HG02759 (cell line): Measurements from ENCODE around the gene ZNF773.
"Not testable (repeated sequence)": the region's sequence is repeated elsewhere in the genome, so short reads cannot be mapped to it uniquely, and the experiment has no call there.

Experiments used
- ATAC-seq: cut with Tn5 transposase; IDR thresholded peaks from one replicate; pipeline ENCODE4 v1.9.1; 2021; ENCODE audit warnings: mild to moderate bottlenecking, moderate library complexity; ENCODE audit not compliant: unreplicated experiment

The ZNF773 gene

DNA sequence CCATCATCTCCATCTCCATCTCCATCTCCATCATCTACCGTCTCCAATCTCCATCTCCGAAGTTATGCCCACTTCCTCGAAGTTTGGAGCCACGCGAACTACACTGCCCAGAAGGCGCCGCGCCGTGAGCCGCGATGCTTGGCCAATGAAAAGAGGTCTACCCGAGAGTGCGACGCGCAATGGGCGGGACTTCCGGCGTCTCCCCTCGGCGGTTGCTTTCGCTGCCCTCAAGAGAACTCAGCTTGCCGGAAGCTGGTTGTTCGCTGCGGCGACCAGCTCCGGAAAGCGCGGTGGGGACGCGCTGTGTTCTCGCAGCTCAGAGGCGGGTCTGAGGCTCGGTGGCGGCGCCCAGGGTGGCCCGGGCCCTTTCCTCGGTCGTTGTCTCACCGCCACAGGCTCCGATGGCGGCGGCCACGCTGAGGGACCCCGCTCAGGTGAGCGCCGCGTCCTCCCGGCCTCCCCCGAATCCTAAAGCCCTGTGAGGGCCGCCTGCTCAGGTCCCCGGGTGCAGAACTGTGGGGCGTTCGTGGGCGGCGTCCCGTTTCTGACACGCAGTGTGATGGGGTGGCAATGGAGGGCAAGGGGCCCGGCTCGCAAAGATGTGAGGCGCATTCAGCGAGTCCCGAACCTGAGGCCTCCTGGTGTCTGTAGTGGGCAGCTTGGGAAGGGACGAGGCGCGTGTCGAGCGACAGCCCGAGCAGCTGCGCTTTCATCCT is at the start of gene ZNF773:
TSS of gene ZNF773 (plus strand) at position 259 of the 716 bp plus-strand sequence. CDS start at position 402, 143 bp downstream.
- peak; percentile 100 for ATAC-seq

DNA sequence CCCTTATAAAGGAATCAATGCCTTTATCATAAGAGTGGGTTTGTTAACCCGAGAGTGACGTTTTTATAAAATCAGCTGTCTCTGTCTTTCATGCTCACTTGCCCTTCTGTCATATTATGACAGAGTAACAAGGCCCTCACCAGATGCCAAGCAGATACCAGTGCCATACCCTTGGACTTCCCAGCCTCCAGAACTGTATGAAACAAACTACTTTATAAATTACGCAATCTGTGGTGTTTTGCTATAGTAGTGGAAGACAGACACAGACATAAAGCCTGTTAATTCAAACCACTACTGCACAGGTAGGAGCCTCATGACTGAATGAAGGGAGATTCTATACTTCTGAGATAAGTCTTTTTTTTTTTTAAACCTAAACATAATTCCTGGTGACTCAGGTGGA is 47.4 kb upstream of the ZNF773 start:
- ATAC-seq, result no peak

DNA sequence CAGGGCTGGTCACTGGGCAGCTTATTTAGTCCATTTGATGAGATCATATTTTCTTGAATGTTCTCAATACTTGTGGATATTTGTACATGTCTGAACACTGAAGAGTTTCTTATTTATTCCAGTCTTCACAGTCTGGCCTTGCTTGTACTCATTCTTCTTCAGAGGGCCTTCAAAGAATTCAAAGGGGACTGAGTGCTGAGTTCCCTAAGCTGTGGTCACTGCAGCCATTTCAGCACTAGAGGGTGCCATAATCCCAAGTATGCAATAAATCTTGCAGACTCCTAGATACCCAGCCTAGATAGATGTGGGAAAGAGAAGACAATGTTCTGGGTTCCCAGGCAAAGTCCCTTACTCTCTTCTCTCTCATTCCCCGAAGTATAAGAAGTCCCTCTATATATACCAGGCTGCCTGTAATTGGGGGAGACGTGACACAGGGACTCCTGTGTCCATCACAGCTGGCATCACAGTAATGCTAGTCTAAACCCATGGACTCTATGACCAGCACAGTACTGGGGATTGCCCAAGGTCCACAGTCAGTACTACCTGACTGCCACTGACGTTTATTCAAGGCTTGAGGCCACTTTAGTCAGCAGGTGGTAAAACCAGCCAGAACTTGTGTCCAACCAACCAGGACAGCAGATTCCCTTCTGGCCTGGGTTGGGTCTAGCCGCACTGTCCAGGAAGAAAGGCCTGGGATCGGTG is 33.9 kb upstream of the ZNF773 start:
- no peak for ATAC-seq

DNA sequence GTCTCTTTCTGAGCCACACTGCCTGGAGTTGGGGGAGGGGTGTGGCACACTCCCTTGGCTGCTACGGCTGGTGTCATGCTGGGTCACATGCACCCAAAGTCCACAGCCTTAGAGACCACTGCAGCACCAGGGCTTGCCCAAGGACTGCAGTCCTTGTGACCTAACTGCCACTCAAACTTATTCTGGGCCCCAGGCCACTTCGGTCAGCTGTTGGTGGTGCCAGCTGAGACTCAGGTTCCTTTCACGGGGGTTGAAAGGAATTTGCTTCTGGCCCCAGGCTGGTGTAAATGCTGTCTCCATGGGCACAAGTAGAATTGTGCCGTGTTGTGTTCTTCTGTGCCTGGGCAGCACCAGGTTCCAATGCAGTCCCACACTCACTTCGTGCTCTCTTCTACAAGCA is 33.2 kb upstream of the ZNF773 start:
- no peak for ATAC-seq

DNA sequence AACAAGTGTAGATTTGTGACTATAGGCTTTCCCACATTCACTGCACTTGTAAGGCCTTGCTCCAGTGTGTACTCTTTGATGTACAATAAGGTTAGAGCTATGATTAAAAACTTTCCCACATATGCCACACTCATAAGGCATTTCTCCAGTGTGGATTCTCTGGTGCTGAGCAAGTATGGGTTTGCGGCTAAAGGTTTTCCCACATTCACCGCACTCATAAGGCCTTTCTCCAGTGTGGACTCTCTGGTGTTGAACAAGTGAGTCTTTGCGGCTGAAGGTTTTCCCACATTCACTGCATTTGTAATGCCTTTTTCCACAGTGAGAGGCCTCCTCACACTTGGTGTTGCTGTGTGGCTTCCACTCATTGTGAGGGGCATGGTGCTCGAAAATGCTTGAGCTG is 26.1 kb upstream of the ZNF773 start:
- no peak for ATAC-seq

DNA sequence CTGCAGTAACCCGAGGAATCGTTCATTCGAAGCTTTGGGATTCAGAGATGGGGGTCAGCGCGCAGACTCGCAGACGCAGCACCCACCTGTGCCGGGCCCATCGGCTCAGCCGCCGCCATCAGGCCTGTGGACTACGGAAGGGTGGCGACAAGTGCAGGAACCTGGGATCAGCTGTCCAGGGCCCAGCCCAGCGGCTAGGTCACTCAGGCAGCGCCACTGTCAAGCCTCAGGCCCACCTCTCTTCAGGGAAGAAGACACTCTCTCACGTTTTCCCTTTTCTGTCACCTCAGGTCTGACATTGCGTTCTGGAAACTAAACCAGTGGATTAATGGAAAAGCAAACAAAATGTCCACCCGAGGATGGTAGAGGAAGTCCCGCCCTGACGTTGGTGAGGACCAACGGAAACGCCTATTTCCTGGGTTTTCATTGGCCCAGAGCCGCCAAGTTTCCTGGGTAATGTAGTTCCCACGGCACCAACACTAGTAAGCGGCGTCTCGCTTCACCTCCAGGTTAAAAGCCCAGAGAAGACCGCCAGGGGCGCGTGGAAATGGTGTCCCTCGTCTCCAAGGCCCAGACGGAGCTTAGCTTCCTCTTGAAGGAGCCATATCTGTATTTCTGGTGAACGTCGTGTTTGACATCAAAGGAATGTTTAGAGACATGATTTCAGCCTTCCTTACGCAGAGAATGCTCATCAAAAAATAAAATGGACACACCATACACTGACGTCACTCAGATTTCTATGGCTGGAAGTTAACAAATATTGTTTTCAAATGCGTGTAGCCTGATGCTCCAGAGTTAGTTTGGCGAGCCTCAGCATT is 22.3 kb upstream of the ZNF773 start, which contains the start of gene ZNF772:
TSS of gene ZNF772 (minus strand) at position 376 of the 818 bp plus-strand sequence. CDS start at position 119, 257 bp downstream.
- peak; percentile 98 for ATAC-seq

DNA sequence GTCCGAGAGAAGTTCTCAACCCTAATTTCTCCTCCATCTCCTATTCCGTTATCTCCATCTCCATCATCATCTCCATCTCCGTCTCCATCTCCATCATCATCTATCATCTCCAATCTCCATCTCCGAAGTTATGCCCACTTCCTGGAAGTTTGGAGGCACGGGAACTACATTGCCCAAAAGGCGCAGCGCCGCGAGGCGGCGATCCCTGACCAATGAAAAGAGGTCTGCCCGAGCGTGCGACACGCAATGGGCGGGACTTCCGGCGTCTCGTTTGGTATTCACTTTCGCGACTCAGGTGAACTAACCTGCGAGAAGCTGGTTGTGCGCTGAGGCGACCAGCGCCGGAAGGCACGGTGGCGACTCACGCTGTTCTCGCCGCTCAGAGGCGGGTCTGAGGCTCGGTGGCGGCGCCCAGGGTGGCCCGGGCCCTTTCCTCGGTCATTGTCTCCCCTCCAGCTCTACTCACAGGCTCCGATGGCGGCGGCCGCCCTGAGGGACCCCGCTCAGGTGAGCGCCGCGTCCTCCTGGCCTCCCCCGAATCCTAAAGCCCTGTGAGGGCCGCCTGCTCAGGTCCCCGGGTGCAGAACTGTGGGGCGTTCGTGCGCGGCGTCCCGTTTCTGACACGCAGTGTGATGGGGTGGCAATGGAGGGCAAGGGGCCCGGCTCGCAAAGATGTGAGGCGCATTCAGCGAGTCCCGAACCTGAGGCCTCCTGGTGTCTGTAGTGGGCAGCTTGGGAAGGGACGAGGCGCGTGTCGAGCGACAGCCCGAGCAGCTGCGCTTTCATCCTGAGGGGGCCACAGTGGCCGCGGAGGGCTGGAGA is 12.1 kb upstream of the ZNF773 start, which contains the start of gene ZNF419:
TSS of gene ZNF419 (plus strand) at position 274 of the 822 bp plus-strand sequence. CDS start at position 475, 201 bp downstream.
- peak; percentile 97 for ATAC-seq

DNA sequence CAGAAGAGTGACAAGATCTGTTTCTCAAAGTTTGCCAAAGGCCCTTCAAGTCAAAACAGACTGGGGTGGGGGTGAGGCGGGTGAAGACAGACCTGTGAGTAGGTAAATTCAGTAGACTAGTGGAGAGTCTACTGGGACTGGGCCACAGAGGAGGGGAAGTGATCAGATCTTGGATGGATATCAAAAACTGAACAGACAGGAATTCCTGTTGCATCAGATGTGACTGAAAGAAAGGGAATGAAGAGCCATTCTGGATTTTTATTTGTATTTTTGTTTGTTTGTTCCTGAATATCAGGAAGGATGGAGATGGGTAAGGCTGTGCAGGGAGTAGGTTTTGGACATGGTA is 11.5 kb upstream of the ZNF773 start:
- not testable (repeated sequence) for ATAC-seq

DNA sequence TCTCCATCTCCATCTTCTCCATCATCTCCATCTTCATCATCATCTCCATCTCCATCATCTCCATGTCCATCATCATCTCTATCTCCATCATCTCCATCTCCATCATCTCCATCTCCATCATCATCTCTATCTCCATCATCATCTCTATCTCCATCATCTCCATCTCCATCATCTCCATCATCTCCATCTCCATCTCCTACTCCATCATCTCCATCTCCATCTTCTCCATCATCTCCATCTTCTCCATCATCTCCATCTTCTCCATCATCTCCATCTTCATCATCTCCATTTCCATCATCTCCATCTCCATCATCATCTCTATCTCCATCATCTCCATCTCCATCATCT is 432 bp upstream of the ZNF773 start:
- ATAC-seq, result not testable (repeated sequence)

DNA sequence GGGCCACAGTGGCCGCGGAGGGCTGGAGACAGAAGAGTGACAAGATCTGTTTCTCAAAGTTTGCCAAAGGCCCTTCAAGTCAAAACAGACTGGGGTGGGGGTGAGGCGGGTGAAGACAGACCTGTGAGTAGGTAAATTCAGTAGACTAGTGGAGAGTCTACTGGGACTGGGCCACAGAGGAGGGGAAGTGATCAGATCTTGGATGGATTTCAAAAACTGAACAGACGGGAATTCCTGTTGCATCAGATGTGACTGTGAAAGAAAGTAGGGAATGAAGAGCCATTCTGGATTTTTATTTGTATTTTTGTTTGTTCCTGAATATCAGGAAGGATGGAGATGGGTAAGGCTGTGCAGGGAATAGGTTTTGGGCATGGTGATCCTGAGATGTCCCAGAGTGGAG is 662 bp downstream of the ZNF773 start:
- ATAC-seq, result not testable (repeated sequence)

DNA sequence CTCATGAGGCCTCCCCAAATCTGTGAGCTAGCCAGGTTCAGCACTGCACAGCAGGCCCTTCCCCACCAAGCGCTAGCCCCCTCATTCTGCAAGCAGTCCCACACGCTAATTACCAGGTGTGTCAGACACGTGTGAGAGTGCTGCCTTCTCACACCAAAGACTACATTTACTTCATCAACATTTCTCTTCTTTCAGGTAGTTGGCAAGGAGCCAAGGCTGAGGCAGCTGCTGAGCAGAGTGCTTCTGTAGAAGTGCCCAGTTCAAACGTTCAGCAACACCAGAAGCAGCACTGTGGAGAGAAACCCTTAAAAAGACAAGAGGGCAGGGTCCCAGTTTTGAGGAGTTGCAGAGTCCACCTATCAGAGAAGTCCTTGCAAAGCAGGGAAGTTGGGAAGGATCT is 6.4 kb downstream of the ZNF773 start:
- no peak for ATAC-seq

DNA sequence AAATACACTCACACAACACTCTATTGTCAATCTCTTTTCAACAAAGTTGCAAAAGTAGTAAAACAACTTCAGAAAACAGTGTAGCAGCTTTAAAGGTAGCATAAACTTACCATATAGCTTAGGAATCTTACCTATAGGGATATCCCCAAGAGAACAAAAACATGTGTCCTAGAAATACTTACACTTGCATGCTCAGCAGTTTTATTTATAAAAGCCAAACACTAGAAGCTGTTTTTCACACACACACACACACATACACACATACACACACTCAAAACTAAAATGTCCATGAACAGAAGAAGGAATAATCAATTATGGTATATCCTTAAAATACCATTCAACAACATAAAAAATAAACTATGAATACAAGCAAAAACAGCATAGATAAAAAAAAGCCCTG is 11.7 kb downstream of the ZNF773 start:
- no peak for ATAC-seq

DNA sequence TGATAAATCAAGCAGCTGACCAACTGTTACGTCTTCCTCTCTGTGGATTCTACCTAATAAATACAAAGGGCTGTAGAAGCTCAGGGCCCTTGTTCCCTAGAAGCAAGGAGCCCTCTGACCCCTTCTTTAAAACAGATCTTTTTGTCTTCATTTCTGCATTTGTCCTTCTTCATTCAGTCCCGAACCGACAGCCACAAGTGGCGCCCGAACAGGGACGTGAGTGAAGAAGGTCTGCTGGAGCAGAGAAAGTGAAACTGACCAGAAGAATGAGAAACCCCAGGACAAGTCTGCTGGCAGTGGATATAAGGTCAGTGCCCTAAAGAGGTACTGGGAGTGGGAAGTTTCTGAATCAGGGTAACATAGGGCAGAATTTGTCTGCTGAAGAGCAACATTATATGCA is 13.1 kb downstream of the ZNF773 start:
- ATAC-seq, result no peak

DNA sequence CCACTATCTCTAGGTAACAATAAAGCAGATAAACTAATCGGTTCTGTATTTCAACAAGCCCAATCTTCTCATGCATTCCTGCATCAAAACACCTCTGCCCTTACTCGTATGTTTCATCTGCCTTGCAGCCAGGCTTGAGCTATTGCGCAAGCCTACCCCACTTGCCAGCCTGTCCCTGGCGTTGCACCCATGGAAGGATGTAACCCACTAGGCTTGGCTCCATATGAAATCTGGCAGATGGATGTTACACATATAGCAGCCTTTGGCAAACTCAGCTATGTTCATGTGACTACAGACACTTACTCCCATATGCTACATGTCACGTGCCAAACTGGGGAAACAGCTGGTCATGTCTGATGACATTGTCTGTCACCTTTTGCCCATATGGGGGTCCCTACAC is 15.5 kb downstream of the ZNF773 start:
- ATAC-seq, result no peak

DNA sequence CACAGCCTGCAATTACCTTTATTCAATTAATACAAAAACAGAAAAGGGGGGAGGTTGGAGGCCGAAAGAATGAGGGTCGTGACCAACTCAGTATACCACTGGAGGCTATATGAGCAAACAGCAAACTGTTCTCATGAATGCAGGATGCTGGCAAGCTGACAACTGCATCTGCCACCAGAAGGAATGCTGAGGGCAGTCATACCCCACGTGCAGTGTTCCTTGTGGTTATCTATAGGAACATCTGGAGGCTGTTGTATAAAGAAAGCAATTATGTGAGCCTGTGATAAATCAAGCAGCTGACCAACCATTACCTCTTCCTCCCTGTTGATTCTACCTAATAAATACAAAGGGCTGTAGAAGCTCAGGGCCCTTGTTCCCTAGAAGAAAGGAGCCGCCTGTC is 18.3 kb downstream of the ZNF773 start:
- ATAC-seq, result not testable (repeated sequence)

DNA sequence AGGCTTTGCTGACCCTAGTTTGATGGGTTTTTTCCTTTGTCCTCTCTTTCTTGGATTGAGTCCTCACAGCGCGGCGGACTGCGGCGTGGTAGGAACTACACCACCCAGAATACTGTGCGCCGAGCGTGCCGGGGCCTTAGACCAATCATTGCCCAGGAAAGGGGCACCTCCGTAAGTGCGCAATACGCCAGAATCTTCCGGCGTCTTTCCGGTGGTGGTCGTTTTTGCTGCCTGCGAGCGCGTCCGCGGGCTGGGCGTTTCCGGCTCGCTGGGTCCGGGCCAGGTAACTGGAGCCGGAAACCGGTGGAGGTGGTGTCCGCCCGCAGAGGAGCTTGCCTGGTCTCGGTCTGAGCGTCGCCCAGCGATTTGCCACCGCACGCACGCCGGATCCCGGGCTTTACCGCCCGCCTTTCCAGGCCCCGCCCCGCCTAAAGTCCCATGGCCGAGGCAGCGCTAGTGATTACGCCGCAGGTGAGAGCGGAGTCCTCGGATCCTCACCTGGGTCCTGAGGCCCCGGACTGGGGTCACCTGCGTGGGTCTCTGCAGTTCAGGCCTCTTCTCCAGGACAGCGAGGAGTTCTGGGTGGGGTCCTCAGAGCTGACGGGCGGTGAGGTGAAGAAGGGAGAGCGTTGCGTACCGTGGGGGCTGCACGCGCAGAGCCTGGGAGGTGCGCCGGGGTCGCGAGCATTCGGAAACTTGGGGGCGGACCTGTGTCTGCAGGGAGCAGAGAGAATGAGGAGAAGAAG is 27.6 kb downstream of the ZNF773 start, which contains the start of gene ZNF549:
TSS of gene ZNF549 (plus strand) at position 221 of the 746 bp plus-strand sequence. CDS start at position 439, 218 bp downstream.
- ATAC-seq, result peak; percentile 99

DNA sequence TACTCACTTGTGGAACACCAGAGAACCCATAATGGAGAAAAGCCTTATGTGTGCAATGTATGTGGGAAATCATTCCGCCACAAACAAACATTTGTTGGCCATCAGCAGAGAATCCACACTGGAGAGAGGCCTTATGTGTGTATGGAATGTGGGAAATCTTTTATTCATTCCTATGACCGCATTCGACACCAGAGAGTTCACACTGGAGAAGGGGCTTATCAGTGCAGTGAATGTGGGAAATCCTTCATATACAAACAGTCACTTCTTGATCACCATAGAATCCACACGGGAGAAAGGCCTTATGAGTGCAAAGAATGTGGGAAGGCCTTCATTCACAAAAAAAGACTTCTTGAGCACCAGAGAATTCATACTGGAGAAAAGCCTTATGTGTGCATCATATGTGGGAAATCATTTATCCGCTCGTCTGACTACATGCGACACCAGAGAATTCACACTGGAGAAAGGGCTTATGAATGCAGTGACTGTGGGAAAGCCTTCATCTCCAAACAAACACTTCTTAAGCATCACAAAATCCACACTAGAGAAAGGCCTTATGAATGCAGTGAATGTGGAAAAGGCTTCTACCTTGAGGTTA is 38.3 kb downstream of the ZNF773 start:
- no peak for ATAC-seq

DNA sequence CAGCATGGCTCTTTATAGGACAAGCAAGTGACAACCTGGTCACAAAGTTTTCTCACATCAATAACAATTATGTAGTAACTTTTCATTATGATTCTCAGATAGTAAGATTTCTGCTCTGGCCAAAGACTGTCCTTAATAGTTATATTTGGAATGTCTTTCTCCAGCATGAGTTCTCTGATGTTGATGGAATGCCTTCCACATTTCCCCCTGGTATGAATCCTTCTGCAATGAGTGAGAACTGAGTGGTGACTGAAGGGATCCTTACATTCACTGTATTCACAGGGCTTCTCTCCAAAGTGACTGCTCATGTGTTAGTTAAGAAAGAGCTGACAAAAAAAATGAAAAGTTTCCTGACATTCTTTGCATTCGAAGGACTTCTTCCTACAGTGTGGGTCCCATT is 46.8 kb downstream of the ZNF773 start:
- ATAC-seq, result no peak

DNA sequence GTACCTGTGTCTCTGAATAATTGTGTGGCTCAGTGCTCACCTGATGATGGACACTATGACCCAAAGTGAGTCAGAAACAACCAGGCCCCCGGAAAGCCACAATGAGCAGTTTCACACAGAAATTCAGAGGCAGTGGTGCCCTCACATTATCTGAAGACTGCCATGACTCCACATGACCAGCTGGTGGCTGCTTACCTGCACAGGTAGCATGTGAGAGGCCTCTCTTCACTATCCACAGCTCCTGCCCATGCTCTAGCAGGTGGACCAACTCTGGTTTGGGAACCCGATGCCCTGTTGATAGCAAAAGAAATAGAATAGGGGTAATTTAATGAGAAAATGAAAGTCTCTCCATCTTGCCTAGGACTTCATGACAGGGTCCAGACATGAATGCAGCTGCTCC is 52.7 kb downstream of the ZNF773 start:
- no peak for ATAC-seq
